Osteoblast (primary cell): ENCODE measurements around the gene ZNF396. TPM values are rescaled to one million over a fixed set of nuclear protein-coding genes. Genes with fewer than 3 reads are reported as not detected.

Source experiments
- DNase-seq: peaks from one replicate; pipeline ENCODE4 v3.0.0; 2011; ENCODE audit warnings: low spot score, mixed read lengths; ENCODE audit not compliant: insufficient read length; ENCODE audit errors: missing footprints
- H2AFZ ChIP-seq: 2 replicates; pipeline ENCODE4 v1.6.0; 2011; ENCODE audit warnings: mild to moderate bottlenecking, low read length
- H3K27ac ChIP-seq: 2 replicates; pipeline ENCODE4 v1.5.1; 2011; ENCODE audit warnings: mild to moderate bottlenecking, low read depth, low read length, moderate library complexity
- H3K27me3 ChIP-seq: 2 replicates; pipeline ENCODE4 v1.6.0; 2012; ENCODE audit warnings: mild to moderate bottlenecking, control low read depth, inconsistent platforms, low read length, moderate library complexity; ENCODE audit not compliant: insufficient read depth
- H3K36me3 ChIP-seq: 2 replicates; pipeline ENCODE4 v1.5.1; 2011; ENCODE audit warnings: mild to moderate bottlenecking, low read length, control low read depth, moderate library complexity; ENCODE audit not compliant: insufficient read depth
- H3K4me1 ChIP-seq: 2 replicates; pipeline ENCODE4 v1.5.1; 2011; ENCODE audit warnings: mild to moderate bottlenecking, low read length, control low read depth, moderate library complexity; ENCODE audit not compliant: insufficient read depth
- H3K4me2 ChIP-seq: 2 replicates; pipeline ENCODE4 v1.6.0; 2011; ENCODE audit warnings: mild to moderate bottlenecking, low read length; ENCODE audit not compliant: insufficient read depth
- H3K4me3 ChIP-seq: fragments of 200-600 bp; sonication (generic); 3 replicates; pipeline ENCODE4 v1.5.1; 2012; ENCODE audit warnings: mild to moderate bottlenecking, low read length, inconsistent platforms; ENCODE audit not compliant: insufficient read depth
- H3K79me2 ChIP-seq: 2 replicates; pipeline ENCODE4 v1.6.0; 2012; ENCODE audit warnings: mild to moderate bottlenecking, low read length, control low read depth, inconsistent platforms; ENCODE audit not compliant: insufficient read depth
- H3K9me3 ChIP-seq: 2 replicates; pipeline ENCODE4 v1.5.1; 2011; ENCODE audit warnings: low read depth, low read length, control low read depth
- H4K20me1 ChIP-seq: 2 replicates; pipeline ENCODE4 v1.6.0; 2012; ENCODE audit warnings: mild to moderate bottlenecking, low read length, control low read depth; ENCODE audit not compliant: insufficient read depth
- total RNA-seq: library from RNA; depleted of rRNA; stranded (reverse); fragments of >200 nt; gene quantifications from 2 replicates; pipeline ENCODE4 v1.2.3, GENCODE V29; 2012
- TF ChIP-seq, protein P1 (sequence below): IDR thresholded peaks from 2 replicates; pipeline ENCODE4 v1.5.1; 2011; ENCODE audit warnings: mild to moderate bottlenecking, low read depth, low read length, moderate library complexity; ENCODE audit errors: extremely low read depth

ZNF396 gene
- total RNA-seq, 1 donor: 3.3 TPM

GRCh38 chr18:35411625-35412351, 34.7 kb upstream of the ZNF396 start:
- H4K20me1 ChIP-seq: no peaks in the 10 kb centered on the region
- peaks cover 18% of the 10 kb centered on the region for H3K4me1 ChIP-seq
- H2AFZ ChIP-seq: no peak overlapping the region
- no peaks in the 10 kb centered on the region for H3K36me3 ChIP-seq
- no peaks in the 10 kb centered on the region for H3K79me2 ChIP-seq
- no peak for DNase-seq
- H3K9me3 ChIP-seq: no peaks in the 10 kb centered on the region
- H3K4me3 ChIP-seq: no peak overlapping the region
- H3K27ac ChIP-seq: no peak overlapping the region
- TF ChIP-seq, protein P1, sequence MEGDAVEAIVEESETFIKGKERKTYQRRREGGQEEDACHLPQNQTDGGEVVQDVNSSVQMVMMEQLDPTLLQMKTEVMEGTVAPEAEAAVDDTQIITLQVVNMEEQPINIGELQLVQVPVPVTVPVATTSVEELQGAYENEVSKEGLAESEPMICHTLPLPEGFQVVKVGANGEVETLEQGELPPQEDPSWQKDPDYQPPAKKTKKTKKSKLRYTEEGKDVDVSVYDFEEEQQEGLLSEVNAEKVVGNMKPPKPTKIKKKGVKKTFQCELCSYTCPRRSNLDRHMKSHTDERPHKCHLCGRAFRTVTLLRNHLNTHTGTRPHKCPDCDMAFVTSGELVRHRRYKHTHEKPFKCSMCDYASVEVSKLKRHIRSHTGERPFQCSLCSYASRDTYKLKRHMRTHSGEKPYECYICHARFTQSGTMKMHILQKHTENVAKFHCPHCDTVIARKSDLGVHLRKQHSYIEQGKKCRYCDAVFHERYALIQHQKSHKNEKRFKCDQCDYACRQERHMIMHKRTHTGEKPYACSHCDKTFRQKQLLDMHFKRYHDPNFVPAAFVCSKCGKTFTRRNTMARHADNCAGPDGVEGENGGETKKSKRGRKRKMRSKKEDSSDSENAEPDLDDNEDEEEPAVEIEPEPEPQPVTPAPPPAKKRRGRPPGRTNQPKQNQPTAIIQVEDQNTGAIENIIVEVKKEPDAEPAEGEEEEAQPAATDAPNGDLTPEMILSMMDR: no peak
- no peaks in the 10 kb centered on the region for H3K27me3 ChIP-seq
- H3K4me2 ChIP-seq: no peak overlapping the region

DNA sequence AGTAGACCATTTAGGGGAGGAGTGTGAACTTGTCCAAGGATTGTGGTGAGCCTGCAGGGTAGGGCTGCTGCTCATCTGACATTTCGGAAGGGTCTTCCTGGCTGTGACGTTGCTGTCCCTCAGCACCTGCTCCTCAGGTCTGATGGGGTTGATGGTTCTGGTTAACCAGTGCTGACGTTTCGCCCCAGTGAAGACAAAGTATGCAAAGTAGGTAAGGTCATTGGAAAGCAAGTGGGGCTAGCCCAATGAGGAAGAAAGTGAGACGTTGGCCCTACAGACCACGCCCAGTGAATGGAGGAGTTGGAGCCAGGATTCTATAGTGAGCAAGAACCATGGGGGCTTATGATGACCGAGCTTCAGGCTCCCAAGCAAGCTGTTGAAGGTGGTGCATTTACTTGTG, 33.4 kb upstream of the ZNF396 start:
- H2AFZ ChIP-seq: no peak overlapping the region
- DNase-seq: no peak
- H3K9me3 ChIP-seq: no peaks in the 10 kb centered on the region
- no peak overlapping the region for H3K4me3 ChIP-seq
- TF ChIP-seq, protein P1: no peak
- peaks cover 14% of the 10 kb centered on the region for H3K4me1 ChIP-seq
- H3K79me2 ChIP-seq: no peaks in the 10 kb centered on the region
- H3K36me3 ChIP-seq: no peaks in the 10 kb centered on the region
- no peak overlapping the region for H3K4me2 ChIP-seq
- no peaks in the 10 kb centered on the region for H4K20me1 ChIP-seq
- no peak overlapping the region for H3K27ac ChIP-seq
- H3K27me3 ChIP-seq: no peaks in the 10 kb centered on the region

GRCh38 chr18:35409911-35410310, 32.8 kb upstream of the ZNF396 start:
- H3K4me2 ChIP-seq: no peak overlapping the region
- H3K4me1 ChIP-seq: peaks cover 8% of the 10 kb centered on the region
- H3K79me2 ChIP-seq: no peaks in the 10 kb centered on the region
- H3K9me3 ChIP-seq: no peaks in the 10 kb centered on the region
- H3K36me3 ChIP-seq: no peaks in the 10 kb centered on the region
- no peaks in the 10 kb centered on the region for H4K20me1 ChIP-seq
- H3K4me3 ChIP-seq: no peak overlapping the region
- TF ChIP-seq, protein P1: no peak
- no peak overlapping the region for H3K27ac ChIP-seq
- no peak overlapping the region for H2AFZ ChIP-seq
- DNase-seq: no peak
- H3K27me3 ChIP-seq: no peaks in the 10 kb centered on the region

DNA sequence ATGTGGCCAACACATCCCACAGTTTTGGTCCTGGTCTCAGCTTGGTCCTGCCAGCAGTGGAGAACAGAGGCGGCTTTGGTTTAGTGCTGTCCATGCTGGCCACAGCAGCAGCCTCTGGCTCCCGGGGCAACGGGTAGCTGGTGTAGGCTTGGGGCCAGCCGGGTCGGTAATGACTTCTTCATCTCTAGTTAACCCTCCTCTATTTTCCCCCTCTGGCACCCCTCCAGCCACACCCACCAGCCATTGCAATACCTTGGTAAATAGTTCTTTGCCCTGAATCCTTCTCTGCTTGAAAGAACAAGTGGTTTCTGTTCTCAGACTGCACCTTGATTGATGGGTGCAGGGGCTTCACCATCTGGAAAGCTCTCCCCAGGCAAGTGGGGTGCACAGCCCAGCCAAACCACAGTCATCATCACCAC, 31.7 kb upstream of the ZNF396 start:
- H4K20me1 ChIP-seq: no peaks in the 10 kb centered on the region
- H3K36me3 ChIP-seq: no peaks in the 10 kb centered on the region
- peak overlapping the region; percentile 82 for H2AFZ ChIP-seq
- no peaks in the 10 kb centered on the region for H3K27me3 ChIP-seq
- H3K79me2 ChIP-seq: no peaks in the 10 kb centered on the region
- no peak for DNase-seq
- H3K4me3 ChIP-seq: no peak overlapping the region
- no peak overlapping the region for H3K4me2 ChIP-seq
- H3K9me3 ChIP-seq: no peaks in the 10 kb centered on the region
- TF ChIP-seq, protein P1: no peak
- peaks cover 7% of the 10 kb centered on the region for H3K4me1 ChIP-seq
- no peak overlapping the region for H3K27ac ChIP-seq
